Heart left ventricle (tissue), 16 donors: ENCODE measurements around the gene ATP2B2. TPM values are rescaled to one million over a fixed set of nuclear protein-coding genes. Genes with fewer than 3 reads are reported as not detected.
A peak's percentile ranks its signal among the peaks of the same experiment; 100 is the strongest.
"Not testable (repeated sequence)": the region's sequence is repeated elsewhere in the genome, so short reads cannot be mapped to it uniquely, and the experiment has no call there.

Source experiments
- ATAC-seq, 4 donors: fragments of 200-7000 bp; cut with Tn5 transposase; one replicate each; pipeline ENCODE4 v1.9.1; 2020 to 2022; ENCODE audit warnings: moderate library complexity in 4 of 4, mild to moderate bottlenecking in 3 of 4, moderate number of reproducible peaks in 1 of 4
- DNase-seq, 5 donors: peaks; one replicate each; pipeline ENCODE4 v3.0.0-alpha.2; 2020
- H3K27ac ChIP-seq, 12 donors: fragments of 200-600 bp; sonication (generic) in 4 of 12; one replicate each; pipeline versions ENCODE4 v1.5.0 to v1.8.0; 2016 to 2022; ENCODE audit warnings: mild to moderate bottlenecking in 2 of 12
- H3K27me3 ChIP-seq, 9 donors: fragments of 200-600 bp; sonication (generic) in 2 of 9; one replicate each; pipeline versions ENCODE4 v1.5.1 to v1.8.0; 2016 to 2022; ENCODE audit warnings: mild to moderate bottlenecking in 3 of 9
- H3K36me3 ChIP-seq, 9 donors: fragments of 200-600 bp; sonication (generic) in 2 of 9; one replicate each; pipeline versions ENCODE4 v1.5.0 to v1.8.0; 2018 to 2022; ENCODE audit warnings: mild to moderate bottlenecking in 2 of 9
- H3K4me1 ChIP-seq, 12 donors: fragments of 200-600 bp; sonication (generic) in 4 of 12; one replicate each; pipeline versions ENCODE4 v1.5.0 to v1.8.0; 2016 to 2022; ENCODE audit warnings: mild to moderate bottlenecking in 3 of 12
- H3K4me3 ChIP-seq, 12 donors: fragments of 200-600 bp; sonication (generic) in 4 of 12; one replicate each; pipeline versions ENCODE4 v1.5.0 to v1.8.0; 2017 to 2022; ENCODE audit warnings: mild to moderate bottlenecking in 9 of 12, moderate library complexity in 4 of 12
- H3K9me3 ChIP-seq, 12 donors: fragments of 200-600 bp; sonication (generic) in 4 of 12; one replicate each; pipeline versions ENCODE4 v1.5.0 to v1.8.0; 2016 to 2022; ENCODE audit warnings: mild to moderate bottlenecking in 1 of 12
- POLR2A ChIP-seq, 2 donors: fragments of 450-650 bp; IDR thresholded peaks; one replicate each; pipeline ENCODE4 v1.6.1; 2017; ENCODE audit warnings: antibody characterized with exemption in 2 of 2, mild to moderate bottlenecking in 2 of 2, moderate library complexity in 2 of 2
- WGBS, 4 donors: extraction: QIAGEN DNeasy Blood & Tissue Kit in 2 of 4; methylation state at CpG; one replicate each; pipeline versions ENCODE4 v1.1.5 to v1.1.7; 2013 to 2018; 5-methylcytosine and 5-hydroxymethylcytosine counted together
- intact Hi-C, 10 donors: fragments of 100-400 bp; cut with DNase I; formaldehyde crosslinking; loops; one replicate each; pipeline versions ENCODE4 v1.11.1 to v1.14.2; 2022
- polyA plus RNA-seq, 2 donors: library from polyadenylated mRNA; stranded (reverse); fragments of 200-250 nt; gene quantifications; one replicate each; pipeline ENCODE4 v1.2.3, GENCODE V29; 2013
- total RNA-seq, 9 donors: library from RNA; depleted of rRNA in 2 of 9; stranded (reverse); fragments of >200 nt in 2 of 9; fragmentation: NEBNext Ultra II Directional in 3 of 9; extraction: Animal tissue kit (Norgen Biotek cat#: 25700) in 3 of 9; gene quantifications; one replicate each; pipeline versions ENCODE4 v1.1.0 to v1.2.4, GENCODE V29; 2016 to 2023
- TF ChIP-seq, protein P1 (sequence below), 12 donors: fragments of 200-600 bp; sonication (generic) in 4 of 12; IDR thresholded peaks; one replicate each; pipeline versions ENCODE4 v1.5.0 to v1.8.0; 2018 to 2022; ENCODE audit warnings: antibody characterized with exemption in 12 of 12, mild to moderate bottlenecking in 5 of 12
- donor health status: ischemic (EF 13 %, LVEDD 7.1; RV severe dilation, severe dysfunction).
- donor health status: healthy with polysubstance abuse.
- donor health status: DM: no; HTN: yes; CAD: no.
- donor health status: DM: no; HTN: no; CAD: no.
- donor health status: ischemic (EF 25% LVEDD 6.9; RV normal size, moderate dysfunction).
- donor health status: ischemic (EF 25% LVEDD 5.7; RV mildly dilated, moderate dysfunction).
- donor health status: healthy.
- donor health status: DM: yes; HTN: yes; CAD: no.
- donor health status: ischemic (EF 35%, LVEDD 5.7; RV mildly dilated, moderate dysfunction).
- donor health status: nonischemic (EF 11% LVEDD 7.7; RV severe dilation, severe dysfunction).
- donor health status: DM: yes; HTN: yes; CAD: no.
- donor health status: PGD.
- donor health status: ischemic (EF 29% LVEDD 5.4; RV normal size, mild dysfunction).
- donor health status: nonischemic (EF 23%, LVEDD 6.1; RV moderate dilation, normal function).

ATP2B2 gene
- total and polyA plus RNA-seq, 11 donors = 0.01 to 0.35 (median 0.12) TPM; not detected in 3

DNA sequence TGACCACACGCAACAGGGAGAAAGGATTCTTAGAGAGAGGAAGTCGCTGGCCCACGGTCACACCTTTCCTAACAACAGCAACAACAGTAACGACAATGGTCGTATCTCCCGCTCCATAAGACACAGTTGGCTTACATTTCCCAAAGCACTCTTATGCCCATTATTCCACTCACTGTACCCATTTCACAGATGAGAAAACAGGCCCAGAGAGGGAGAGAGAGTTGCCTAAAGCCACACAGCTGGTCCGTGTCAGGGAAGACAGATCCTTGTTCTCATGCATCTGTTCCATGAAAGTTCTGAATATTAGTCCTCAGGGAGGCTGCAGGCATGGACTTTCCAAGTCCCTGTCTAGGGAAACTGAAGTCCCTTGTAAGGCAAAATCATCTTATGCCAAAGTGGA, 42.0 kb upstream of the ATP2B2 start:
- Histone ChIP-seq H3K27me3 (peaks cover 0 to 5% (median 0%) of the 10 kb centered on the region in 9 donors), H3K4me3 (no peak overlapping the region), H3K27ac (no peak overlapping the region), H3K36me3 (no peaks in the 10 kb centered on the region), H3K4me1 (peaks cover 0 to 15% (median 0%) of the 10 kb centered on the region in 12 donors), H3K9me3 (peaks cover 0 to 11% (median 4%) of the 10 kb centered on the region in 12 donors)
- TF ChIP-seq, protein P1, sequence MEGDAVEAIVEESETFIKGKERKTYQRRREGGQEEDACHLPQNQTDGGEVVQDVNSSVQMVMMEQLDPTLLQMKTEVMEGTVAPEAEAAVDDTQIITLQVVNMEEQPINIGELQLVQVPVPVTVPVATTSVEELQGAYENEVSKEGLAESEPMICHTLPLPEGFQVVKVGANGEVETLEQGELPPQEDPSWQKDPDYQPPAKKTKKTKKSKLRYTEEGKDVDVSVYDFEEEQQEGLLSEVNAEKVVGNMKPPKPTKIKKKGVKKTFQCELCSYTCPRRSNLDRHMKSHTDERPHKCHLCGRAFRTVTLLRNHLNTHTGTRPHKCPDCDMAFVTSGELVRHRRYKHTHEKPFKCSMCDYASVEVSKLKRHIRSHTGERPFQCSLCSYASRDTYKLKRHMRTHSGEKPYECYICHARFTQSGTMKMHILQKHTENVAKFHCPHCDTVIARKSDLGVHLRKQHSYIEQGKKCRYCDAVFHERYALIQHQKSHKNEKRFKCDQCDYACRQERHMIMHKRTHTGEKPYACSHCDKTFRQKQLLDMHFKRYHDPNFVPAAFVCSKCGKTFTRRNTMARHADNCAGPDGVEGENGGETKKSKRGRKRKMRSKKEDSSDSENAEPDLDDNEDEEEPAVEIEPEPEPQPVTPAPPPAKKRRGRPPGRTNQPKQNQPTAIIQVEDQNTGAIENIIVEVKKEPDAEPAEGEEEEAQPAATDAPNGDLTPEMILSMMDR (IDR thresholded peaks at IDR 0.05) = no peak
- TF ChIP-seq POLR2A (IDR thresholded peaks at IDR 0.05) = no peak
- DNase-seq (peak in 1 of 5 donors; percentile 6), ATAC-seq (no peak)
- intact Hi-C loops = no loop called here
- 83 to 88% (median 86%) methylated on average over 7 of the region's 7 CpGs for WGBS, 4 donors

DNA sequence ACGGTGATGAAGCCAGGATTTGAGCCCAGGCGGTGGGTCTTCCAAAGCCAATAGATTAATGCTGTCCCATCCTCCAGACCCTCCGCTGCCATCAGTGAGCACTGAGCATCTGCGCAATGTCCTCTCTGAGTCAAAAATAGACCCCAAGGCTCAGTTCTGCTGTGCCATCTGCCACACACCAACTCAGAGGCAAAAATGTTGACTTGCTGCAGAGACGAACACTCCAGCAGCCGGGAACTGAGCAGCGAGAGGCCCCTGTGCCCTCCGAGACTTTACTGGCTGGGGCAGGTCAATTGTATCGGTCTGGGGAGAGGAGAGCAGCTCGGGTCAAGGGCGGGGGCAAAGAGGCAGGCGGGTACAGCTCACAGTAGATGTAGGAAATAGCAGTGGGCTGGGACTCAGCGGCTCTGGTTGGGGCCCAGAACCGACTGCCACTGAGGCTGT, 41.5 kb upstream of the ATP2B2 start:
- H3K9me3 ChIP-seq = peaks cover 0 to 16% (median 9%) of the 10 kb centered on the region in 12 donors
- 81 to 85% (median 82%) methylated on average over 14 of the region's 14 CpGs for WGBS, 4 donors
- no peak overlapping the region for H3K27ac ChIP-seq
- peaks cover 0 to 5% (median 0%) of the 10 kb centered on the region in 9 donors for H3K27me3 ChIP-seq
- ATAC-seq = no peak
- peaks cover 0 to 15% (median 0%) of the 10 kb centered on the region in 12 donors for H3K4me1 ChIP-seq
- TF ChIP-seq, protein P1 (IDR thresholded peaks at IDR 0.05) = no peak
- TF ChIP-seq POLR2A (IDR thresholded peaks at IDR 0.05) = no peak
- peak in 1 of 5 donors; percentile 5 for DNase-seq
- intact Hi-C loops = no loop called here
- H3K36me3 ChIP-seq = no peaks in the 10 kb centered on the region
- H3K4me3 ChIP-seq = no peak overlapping the region

DNA sequence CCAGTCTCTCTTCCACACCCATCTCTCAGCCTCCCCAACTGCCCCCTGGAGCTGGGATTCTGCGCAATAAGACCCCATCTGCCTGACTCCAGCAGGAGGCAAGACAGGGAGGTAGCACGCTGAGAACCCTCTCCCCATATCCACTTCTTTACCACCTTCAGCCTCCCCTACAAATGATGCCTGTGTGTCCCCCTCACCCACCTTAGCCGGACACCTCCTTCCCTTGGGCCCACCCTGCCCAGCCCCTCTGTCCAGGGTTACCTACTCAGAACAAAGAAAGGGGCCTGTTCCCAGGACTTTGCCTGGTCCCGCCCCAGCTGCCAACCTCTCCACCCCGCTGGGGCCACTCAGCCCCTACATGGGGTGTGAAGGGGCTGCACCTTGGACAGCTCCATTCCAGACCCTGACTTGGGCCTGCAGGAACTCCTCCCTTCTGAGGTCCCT, 40.8 kb upstream of the ATP2B2 start:
- WGBS, 4 donors = 54 to 77% (median 63%) methylated on average over 5 of the region's 5 CpGs
- intact Hi-C loops = no loop called here
- Histone ChIP-seq H3K4me1 (peaks cover 0 to 14% (median 0%) of the 10 kb centered on the region in 12 donors), H3K27me3 (peaks cover 0 to 5% (median 0%) of the 10 kb centered on the region in 9 donors), H3K36me3 (no peaks in the 10 kb centered on the region), H3K4me3 (no peak overlapping the region), H3K27ac (no peak overlapping the region), H3K9me3 (peaks cover 0 to 23% (median 10%) of the 10 kb centered on the region in 12 donors)
- ATAC-seq (no peak), DNase-seq (peak in 1 of 5 donors; percentile 7)
- TF ChIP-seq, protein P1 (IDR thresholded peaks at IDR 0.05) = no peak
- no peak for TF ChIP-seq POLR2A (IDR thresholded peaks at IDR 0.05)

DNA sequence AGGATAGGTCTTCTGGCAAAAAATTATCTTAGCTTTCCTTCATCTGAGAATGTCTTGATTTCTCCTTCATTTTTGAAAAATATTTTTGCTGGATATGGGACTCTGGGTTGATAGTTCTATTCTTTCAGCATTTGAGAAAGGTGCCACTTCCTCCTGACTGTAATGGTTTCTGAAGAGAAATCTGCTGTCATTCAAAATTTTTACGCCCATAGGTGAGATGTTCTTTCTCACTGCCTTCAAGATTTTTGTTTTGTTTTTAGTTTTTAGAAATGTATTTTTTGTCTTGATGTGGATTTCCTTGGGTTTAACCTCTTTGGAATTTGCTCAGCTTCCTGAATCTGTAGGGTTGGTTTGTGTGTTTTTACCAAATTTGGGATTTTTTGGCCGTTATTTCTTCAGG, 37.1 kb upstream of the ATP2B2 start:
- no peak for ATAC-seq
- 68 to 82% (median 81%) methylated on average over 2 of the region's 2 CpGs for WGBS, 4 donors
- TF ChIP-seq, protein P1 (IDR thresholded peaks at IDR 0.05) = no peak
- no peak for TF ChIP-seq POLR2A (IDR thresholded peaks at IDR 0.05)
- Histone ChIP-seq H3K27me3 (peaks cover 0 to under 1% (median 0%) of the 10 kb centered on the region in 9 donors), H3K27ac (no peak overlapping the region), H3K4me1 (no peaks in the 10 kb centered on the region), H3K9me3 (peaks cover 0 to 38% (median 13%) of the 10 kb centered on the region in 12 donors), H3K4me3 (no peak overlapping the region), H3K36me3 (no peaks in the 10 kb centered on the region)
- no peak for DNase-seq
- intact Hi-C loops = no loop called here

DNA sequence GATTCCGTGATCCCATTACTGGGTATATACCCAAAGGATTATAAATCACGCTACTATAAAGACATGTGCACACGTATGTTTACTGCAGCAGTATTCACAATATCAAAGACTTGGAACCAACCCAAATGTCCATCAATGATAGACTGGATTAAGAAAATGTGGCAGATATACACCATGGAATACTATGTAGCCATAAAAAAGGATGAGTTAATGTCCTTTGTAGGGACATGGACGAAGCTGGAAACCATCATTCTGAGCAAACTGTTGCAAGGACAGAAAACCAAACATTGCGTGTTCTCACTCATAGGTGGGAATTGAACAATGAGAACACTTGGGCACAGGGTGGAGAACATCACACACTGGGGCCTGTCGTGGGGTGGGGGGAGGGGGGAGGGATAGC, 35.0 kb upstream of the ATP2B2 start:
- 78 to 82% (median 81%) methylated on average over 6 of the region's 6 CpGs for WGBS, 4 donors
- H3K27ac ChIP-seq, H3K36me3 ChIP-seq, ATAC-seq, H3K4me1 ChIP-seq, H3K27me3 ChIP-seq, H3K4me3 ChIP-seq, DNase-seq, intact Hi-C loops: not testable (repeated sequence)
- H3K9me3 ChIP-seq = peaks cover 0 to 38% (median 13%) of the 10 kb centered on the region in 12 donors
